Neural progenitor cell (in vitro differentiated cells): ENCODE results near the gene CEP290.

ENCODE experiments used
- EZH2 ChIP-seq: fragments of 200-600 bp; sonication (generic); IDR thresholded peaks from 2 replicates; pipeline ENCODE4 v1.6.1; 2017; ENCODE audit warnings: antibody characterized with exemption, mild to moderate bottlenecking, moderate library complexity
- EZH2phosphoT487 ChIP-seq: fragments of 200-600 bp; sonication (generic); IDR thresholded peaks from 2 replicates; pipeline ENCODE4 v1.6.1; 2017; ENCODE audit warnings: antibody characterized with exemption
- TF ChIP-seq, protein P1 (sequence below): fragments of 200-600 bp; sonication (generic); IDR thresholded peaks from 2 replicates; pipeline ENCODE4 v1.5.1; 2017; ENCODE audit warnings: antibody characterized with exemption, mild to moderate bottlenecking

DNA sequence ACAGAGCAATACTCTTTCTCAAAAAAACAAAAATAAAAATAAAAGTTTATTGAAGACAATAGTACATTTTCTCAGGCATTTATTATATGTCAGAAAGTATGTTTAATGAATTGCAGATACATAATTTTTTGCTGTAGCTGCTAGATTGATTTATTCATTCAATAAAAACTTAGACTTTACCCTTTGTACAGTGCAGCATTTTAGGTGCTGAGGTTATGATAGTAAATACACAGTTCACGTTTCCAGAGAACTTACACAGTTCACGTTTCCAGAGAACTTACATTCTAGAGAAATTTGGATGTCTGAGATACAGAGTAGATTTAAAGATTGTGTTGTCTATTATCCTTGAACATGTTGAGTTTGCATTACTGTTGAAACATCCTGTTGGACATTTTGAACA is 25.5 kb upstream of the CEP290 start:
- TF ChIP-seq, protein P1, sequence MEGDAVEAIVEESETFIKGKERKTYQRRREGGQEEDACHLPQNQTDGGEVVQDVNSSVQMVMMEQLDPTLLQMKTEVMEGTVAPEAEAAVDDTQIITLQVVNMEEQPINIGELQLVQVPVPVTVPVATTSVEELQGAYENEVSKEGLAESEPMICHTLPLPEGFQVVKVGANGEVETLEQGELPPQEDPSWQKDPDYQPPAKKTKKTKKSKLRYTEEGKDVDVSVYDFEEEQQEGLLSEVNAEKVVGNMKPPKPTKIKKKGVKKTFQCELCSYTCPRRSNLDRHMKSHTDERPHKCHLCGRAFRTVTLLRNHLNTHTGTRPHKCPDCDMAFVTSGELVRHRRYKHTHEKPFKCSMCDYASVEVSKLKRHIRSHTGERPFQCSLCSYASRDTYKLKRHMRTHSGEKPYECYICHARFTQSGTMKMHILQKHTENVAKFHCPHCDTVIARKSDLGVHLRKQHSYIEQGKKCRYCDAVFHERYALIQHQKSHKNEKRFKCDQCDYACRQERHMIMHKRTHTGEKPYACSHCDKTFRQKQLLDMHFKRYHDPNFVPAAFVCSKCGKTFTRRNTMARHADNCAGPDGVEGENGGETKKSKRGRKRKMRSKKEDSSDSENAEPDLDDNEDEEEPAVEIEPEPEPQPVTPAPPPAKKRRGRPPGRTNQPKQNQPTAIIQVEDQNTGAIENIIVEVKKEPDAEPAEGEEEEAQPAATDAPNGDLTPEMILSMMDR = no peak
- TF ChIP-seq EZH2phosphoT487 (no peak), EZH2 (no peak)
